Urinary bladder (tissue), 4 donors: ENCODE results near the gene ECI1. TPM values are rescaled to one million over a fixed set of nuclear protein-coding genes. Genes with fewer than 3 reads are reported as not detected.

ENCODE experiments used
- DNase-seq: peaks from one replicate; pipeline ENCODE4 v3.0.0-alpha.2; 2015; ENCODE audit errors: extremely low spot score
- H3K27ac ChIP-seq: one replicate; pipeline ENCODE4 v1.5.1; 2013; ENCODE audit warnings: low read depth, mild to moderate bottlenecking, moderate library complexity
- H3K36me3 ChIP-seq: one replicate; pipeline ENCODE4 v1.6.1; 2013; ENCODE audit warnings: mild to moderate bottlenecking, moderate library complexity; ENCODE audit not compliant: insufficient read depth
- H3K4me1 ChIP-seq: one replicate; pipeline ENCODE4 v1.6.1; 2013; ENCODE audit warnings: mild to moderate bottlenecking, moderate library complexity; ENCODE audit not compliant: insufficient read depth
- H3K4me3 ChIP-seq: one replicate; pipeline ENCODE4 v1.5.1; 2013; ENCODE audit warnings: low read depth, low read length
- WGBS: extraction: QIAGEN DNeasy Blood & Tissue Kit; methylation state at CpG from one replicate; pipeline ENCODE4 v1.1.7; 2013; 5-methylcytosine and 5-hydroxymethylcytosine counted together
- polyA plus RNA-seq: library from polyadenylated mRNA; stranded (reverse); fragments of 200-250 nt; gene quantifications from one replicate; pipeline ENCODE4 v1.2.3, GENCODE V29; 2013
- total RNA-seq: library from RNA; depleted of rRNA; stranded (reverse); fragments of >200 nt; gene quantifications from one replicate; pipeline ENCODE4 v1.2.3, GENCODE V29; 2014
- donor health status: healthy with polysubstance abuse.
- donor health status: healthy.

The ECI1 gene
- total RNA-seq (16.6 TPM), polyA plus RNA-seq (93.2 TPM)

- H3K4me1 ChIP-seq: peaks cover 3% of the 10 kb centered on the region
- H3K4me3 ChIP-seq: peak within 1 kb of the TSS; percentile 80
- peak; percentile 64 for DNase-seq
- peak within 1 kb of the TSS; percentile 91 for H3K27ac ChIP-seq
- peaks cover 3% of the 10 kb centered on the region for H3K36me3 ChIP-seq
- 1% methylated on average over 88 of the region's 88 CpGs for WGBS
Observed at GRCh38 chr16:2251296-2252111, at the start of gene ECI1. TSS of gene ECI1 (minus strand) at chr16:2251587. CDS start at chr16:2251566, 21 bp downstream.

GRCh38 chr16:2299915-2300192 is 48.5 kb upstream of the ECI1 start:
- Histone ChIP-seq H3K27ac (no peak overlapping the region), H3K4me1 (no peaks in the 10 kb centered on the region), H3K36me3 (no peaks in the 10 kb centered on the region), H3K4me3 (no peak overlapping the region)
- no peak for DNase-seq
- 55% methylated on average over 10 of the region's 10 CpGs for WGBS

GRCh38 chr16:2299121-2299914 is 47.9 kb upstream of the ECI1 start:
- DNase-seq: no peak
- no peak overlapping the region for H3K4me3 ChIP-seq
- no peaks in the 10 kb centered on the region for H3K4me1 ChIP-seq
- H3K36me3 ChIP-seq: no peaks in the 10 kb centered on the region
- H3K27ac ChIP-seq: no peak overlapping the region
- WGBS: 77% methylated on average over 31 of the region's 31 CpGs

- Histone ChIP-seq H3K27ac (no peak overlapping the region), H3K4me1 (no peaks in the 10 kb centered on the region), H3K4me3 (no peak overlapping the region), H3K36me3 (no peaks in the 10 kb centered on the region)
- WGBS: 89% methylated on average over 9 of the region's 9 CpGs
- DNase-seq: no peak
Observed at GRCh38 chr16:2298621-2299020, 47.2 kb upstream of the ECI1 start.

DNA sequence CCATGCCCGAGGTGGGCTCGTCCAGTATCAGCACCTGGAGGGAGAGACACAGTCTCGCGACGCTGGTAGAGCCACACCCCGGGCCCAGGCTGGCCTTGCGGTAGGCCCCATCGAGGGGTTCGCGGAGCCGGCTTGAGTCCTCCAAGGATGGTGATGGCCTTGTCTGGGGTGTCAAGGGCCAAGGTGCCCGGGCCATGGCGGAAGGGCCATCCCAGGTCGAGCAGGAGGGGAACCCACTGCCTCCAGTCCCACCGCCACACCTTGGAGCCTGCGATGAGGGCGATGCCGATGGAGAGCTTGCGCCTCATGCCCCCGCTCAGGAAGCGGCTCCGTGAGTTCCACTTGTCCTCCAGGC is 46.1 kb upstream of the ECI1 start:
- H3K4me3 ChIP-seq: no peak overlapping the region
- 96% methylated on average over 22 of the region's 22 CpGs for WGBS
- no peaks in the 10 kb centered on the region for H3K4me1 ChIP-seq
- H3K27ac ChIP-seq: no peak overlapping the region
- DNase-seq: no peak
- H3K36me3 ChIP-seq: no peaks in the 10 kb centered on the region

DNA sequence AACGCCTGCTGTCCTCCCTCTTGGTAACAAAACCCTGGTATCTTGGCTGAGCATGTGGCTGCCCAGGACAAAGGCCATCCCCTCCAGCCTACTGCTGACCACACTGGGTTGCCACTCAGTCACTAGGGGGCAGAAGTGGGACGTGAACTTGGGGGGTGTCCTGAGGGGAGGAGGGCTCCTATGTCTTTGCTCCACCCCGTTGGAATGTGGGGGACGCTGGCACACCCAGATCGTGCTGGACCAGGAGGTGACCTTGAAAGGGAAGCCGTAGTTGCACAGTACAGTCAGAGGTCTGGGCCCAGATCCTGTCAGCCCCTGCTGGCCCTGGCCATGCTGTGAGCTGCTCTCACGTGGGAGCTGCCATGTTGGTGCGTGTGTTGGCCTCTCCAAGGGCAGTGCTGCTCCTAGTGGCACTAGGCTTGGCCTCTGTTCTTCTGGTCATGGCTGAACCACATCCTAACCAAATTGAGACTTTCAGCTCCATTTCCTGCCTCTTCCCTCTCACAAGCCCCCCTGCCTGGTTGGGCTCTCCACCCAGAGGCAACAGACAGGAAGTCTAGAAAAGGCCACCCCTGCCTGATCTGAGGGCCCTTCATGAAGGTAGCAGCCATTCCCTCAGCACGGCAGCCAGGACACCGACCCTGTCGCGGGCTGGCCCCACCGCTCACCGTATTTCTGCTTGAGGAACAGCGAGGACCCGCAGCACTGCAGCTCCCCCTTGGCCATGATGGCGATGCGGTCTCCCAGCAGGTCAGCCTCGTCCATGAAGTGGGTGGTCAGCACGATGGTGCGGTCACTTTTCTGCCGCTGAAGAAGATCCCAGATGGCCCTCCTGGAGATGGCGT is 45.5 kb upstream of the ECI1 start:
- Histone ChIP-seq H3K36me3 (no peaks in the 10 kb centered on the region), H3K4me1 (no peaks in the 10 kb centered on the region), H3K27ac (no peak overlapping the region), H3K4me3 (no peak overlapping the region)
- DNase-seq: no peak
- 78% methylated on average over 23 of the region's 23 CpGs for WGBS

DNA sequence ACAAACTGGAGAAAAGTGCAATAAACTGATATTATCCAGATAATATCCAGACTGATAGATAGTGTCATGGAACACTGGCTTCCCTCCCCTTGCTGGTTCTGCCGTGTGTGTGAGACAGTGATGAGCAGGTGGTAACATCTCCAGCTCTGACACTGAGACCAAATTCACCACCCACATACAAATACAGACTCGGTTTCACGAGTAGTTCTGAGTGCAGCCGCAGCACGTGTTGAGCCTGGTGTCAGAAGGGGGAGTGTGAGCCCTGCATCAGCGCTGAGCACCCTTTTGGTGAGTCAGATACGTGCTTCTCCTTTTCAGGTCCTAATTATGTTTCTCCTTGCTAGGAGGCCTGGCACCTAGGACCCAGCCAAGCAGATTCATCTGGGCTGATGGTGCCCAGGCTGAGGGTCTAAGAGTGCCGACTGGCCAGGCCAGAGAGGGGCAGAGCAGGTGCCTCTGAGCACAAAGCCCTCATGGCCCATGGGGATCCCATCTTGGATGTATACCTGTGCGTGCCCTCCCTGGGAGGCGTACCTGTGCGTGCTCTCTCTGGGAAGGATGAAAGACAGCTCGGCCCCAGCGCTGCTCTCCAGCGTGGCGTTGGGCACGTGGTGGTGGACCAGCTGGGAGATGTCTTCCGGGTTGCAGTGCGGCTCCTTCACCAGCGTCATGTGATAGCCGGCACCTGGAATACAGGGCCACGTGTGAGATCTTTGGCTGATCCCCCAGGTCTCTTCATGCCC is 43.8 kb upstream of the ECI1 start:
- Histone ChIP-seq H3K4me1 (no peaks in the 10 kb centered on the region), H3K27ac (no peak overlapping the region), H3K36me3 (no peaks in the 10 kb centered on the region), H3K4me3 (no peak overlapping the region)
- WGBS: 84% methylated on average over 21 of the region's 21 CpGs
- no peak for DNase-seq

DNA sequence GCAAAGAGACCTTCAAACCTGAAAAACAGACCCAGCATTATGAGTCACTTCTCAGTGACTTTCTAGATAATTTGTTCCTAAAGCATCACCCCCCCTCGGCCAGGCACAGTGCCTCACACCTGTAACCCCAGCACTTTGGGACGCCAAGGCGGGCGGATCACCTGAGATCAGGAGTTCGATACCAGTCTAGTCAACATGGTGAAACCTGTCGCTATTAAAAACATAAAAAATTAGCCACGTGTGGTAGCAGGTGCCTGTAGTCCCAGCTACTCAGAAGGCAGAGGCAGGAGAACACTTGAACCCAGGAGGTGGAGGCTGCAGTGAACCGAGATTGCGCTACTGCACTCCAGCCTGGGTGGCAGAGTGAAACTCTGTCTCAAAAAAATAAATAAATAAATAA is 40.8 kb upstream of the ECI1 start:
- WGBS: 91% methylated on average over 9 of the region's 9 CpGs
- Histone ChIP-seq H3K4me1 (no peaks in the 10 kb centered on the region), H3K4me3 (no peak overlapping the region), H3K27ac (no peak overlapping the region), H3K36me3 (no peaks in the 10 kb centered on the region)
- no peak for DNase-seq

DNA sequence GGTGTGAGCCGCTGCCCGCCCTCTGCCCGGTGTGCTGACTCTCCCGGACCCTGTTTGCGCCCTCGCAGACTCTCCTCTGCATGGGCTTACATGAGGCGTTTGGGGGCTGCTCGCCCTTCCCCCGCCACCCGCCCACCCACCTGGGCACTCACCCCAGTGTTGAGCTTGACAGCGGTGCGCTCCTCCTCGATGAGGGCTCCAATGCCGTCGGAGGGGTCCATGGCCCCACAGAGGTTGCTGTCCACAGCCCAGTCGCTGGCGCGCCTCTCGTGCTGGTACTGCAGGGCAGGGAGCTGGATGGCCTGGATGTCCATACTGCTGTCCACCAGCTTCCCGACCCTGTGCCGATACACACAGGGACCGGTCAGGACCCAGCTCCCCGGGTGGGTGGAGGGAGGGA is 37.9 kb upstream of the ECI1 start:
- H3K4me3 ChIP-seq: no peak overlapping the region
- no peak overlapping the region for H3K27ac ChIP-seq
- no peak for DNase-seq
- 87% methylated on average over 23 of the region's 23 CpGs for WGBS
- H3K36me3 ChIP-seq: no peaks in the 10 kb centered on the region
- H3K4me1 ChIP-seq: no peaks in the 10 kb centered on the region

DNA sequence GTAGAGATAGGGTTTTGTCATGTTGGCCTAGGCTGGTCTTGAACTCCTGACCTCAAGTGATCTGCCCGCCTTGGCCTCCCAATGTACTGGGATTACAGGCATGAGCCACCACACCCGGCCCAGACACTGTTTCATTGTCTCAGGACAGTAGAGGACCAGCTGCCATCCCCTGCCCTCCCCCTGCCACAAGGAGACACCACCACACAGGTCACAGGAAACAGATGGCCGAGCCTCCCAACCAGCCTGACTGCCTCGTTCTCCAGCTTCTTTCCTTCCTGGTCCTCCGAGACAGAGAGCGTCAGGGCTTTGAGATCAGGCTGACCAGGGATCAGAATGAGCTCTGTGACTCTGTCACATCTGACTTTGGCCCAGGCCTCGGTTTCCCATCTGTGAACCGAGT is 37.3 kb upstream of the ECI1 start:
- H3K36me3 ChIP-seq: no peaks in the 10 kb centered on the region
- DNase-seq: no peak
- no peaks in the 10 kb centered on the region for H3K4me1 ChIP-seq
- 74% methylated on average over 8 of the region's 8 CpGs for WGBS
- H3K4me3 ChIP-seq: no peak overlapping the region
- H3K27ac ChIP-seq: no peak overlapping the region

DNA sequence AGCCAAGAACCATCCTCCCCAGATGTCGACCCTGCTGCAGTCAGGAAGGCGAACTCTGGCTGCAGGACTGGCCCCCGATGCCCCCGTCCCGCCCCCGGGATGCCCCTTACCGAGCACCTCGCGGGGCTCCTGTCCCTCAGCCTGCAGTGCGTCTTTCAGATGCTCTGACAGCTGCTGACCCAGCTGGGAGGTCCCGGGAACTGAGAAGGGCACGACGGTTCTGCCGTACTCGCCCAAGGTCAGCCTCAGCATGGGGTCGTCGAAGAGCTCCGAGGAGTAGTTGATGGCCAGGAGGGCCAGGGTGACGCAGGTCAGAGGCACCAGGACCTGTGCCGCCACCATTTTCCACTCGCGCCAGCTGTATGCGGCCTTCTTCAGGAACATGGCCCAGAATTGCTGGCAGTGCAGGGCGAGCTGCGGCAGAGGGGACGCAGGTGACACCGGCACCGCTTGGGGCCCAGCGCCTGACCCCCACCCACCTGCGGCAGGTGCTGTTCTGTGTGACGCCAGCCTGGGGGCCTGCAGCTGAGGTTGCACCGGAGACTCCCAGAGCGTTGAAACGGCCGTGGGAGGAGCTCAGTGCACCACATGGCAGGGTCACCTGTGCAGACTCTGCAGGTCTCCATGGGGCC is 36.6 kb upstream of the ECI1 start:
- 83% methylated on average over 35 of the region's 35 CpGs for WGBS
- Histone ChIP-seq H3K4me1 (no peaks in the 10 kb centered on the region), H3K4me3 (no peak overlapping the region), H3K36me3 (no peaks in the 10 kb centered on the region), H3K27ac (no peak overlapping the region)
- DNase-seq: no peak

DNA sequence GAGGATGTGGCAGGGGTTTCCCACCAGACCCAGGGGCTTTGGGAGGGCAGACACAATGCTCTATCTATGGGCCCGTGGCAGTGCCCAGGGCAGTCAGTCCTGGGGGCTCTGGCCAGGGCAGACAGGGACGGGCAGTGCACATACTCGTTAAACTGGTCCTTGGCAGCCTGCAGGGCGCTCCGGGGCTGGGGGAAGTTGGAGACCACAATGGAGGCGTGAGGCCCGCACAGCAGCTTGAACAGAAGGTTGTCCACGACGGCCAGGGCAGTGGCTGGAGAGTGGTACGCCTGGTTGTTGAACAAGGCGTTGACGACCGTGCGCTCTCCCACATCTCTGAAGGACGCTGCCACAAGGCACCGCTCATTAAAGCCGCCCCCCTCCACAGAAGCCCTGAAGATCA is 35.2 kb upstream of the ECI1 start:
- 87% methylated on average over 17 of the region's 17 CpGs for WGBS
- Histone ChIP-seq H3K27ac (no peak overlapping the region), H3K36me3 (no peaks in the 10 kb centered on the region), H3K4me3 (no peak overlapping the region), H3K4me1 (no peaks in the 10 kb centered on the region)
- no peak for DNase-seq

DNA sequence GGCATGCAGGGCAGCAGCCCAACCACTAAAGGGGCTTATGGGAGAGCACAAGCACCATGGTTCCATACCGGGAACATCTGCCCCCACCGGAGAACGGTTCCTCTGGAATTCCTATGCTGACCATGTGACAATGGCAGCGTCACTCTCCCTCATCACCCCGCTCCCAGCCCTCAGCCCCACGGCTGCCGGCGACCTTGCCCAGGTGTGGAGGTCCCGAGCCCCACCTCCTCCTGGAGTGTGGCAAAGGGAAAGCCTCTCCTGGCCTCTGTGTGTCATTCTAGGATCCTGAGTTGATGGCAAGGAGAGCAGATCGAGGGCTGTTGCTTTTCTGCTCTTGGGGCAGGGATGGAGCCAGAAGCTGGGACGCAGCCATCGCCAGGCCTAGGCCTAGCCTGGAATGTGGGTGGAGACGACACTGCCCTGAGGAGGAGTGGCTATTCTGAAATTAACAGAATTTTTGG is 34.4 kb upstream of the ECI1 start:
- WGBS: 71% methylated on average over 13 of the region's 13 CpGs
- Histone ChIP-seq H3K4me3 (no peak overlapping the region), H3K36me3 (no peaks in the 10 kb centered on the region), H3K27ac (no peak overlapping the region), H3K4me1 (no peaks in the 10 kb centered on the region)
- DNase-seq: no peak
